GM21576 (cell line): ENCODE data around the gene FYCO1.

ENCODE experiments used
- ATAC-seq: cut with Tn5 transposase; IDR thresholded peaks from one replicate; pipeline ENCODE4 v1.9.1; 2021; ENCODE audit warnings: mild to moderate bottlenecking, moderate library complexity; ENCODE audit not compliant: unreplicated experiment

The FYCO1 gene

GRCh38 chr3:45984331-45985312 lies 11.0 kb downstream of the FYCO1 start:
- no peak for ATAC-seq

GRCh38 chr3:45983770-45984169 lies 11.9 kb downstream of the FYCO1 start:
- no peak for ATAC-seq

- ATAC-seq: no peak
These were observed 14.1 kb downstream of the FYCO1 start for GRCh38 chr3:45981346-45982074.

GRCh38 chr3:45980819-45981218 lies 14.8 kb downstream of the FYCO1 start:
- no peak for ATAC-seq

- ATAC-seq: no peak
These were observed 15.3 kb downstream of the FYCO1 start for GRCh38 chr3:45980229-45980813.

GRCh38 chr3:45979378-45979777 lies 16.2 kb downstream of the FYCO1 start:
- ATAC-seq: no peak

- no peak for ATAC-seq
These were observed 17.4 kb downstream of the FYCO1 start for GRCh38 chr3:45978006-45978761.

GRCh38 chr3:45976191-45977091 lies 19.2 kb downstream of the FYCO1 start:
- no peak for ATAC-seq

- no peak for ATAC-seq
These were observed 19.9 kb downstream of the FYCO1 start for GRCh38 chr3:45975686-45976085.

- ATAC-seq: no peak
These were observed 20.9 kb downstream of the FYCO1 start for GRCh38 chr3:45974686-45975085.

GRCh38 chr3:45972534-45973402 lies 22.9 kb downstream of the FYCO1 start:
- peak; percentile 55 for ATAC-seq

GRCh38 chr3:45969953-45970352 lies 25.7 kb downstream of the FYCO1 start:
- no peak for ATAC-seq

GRCh38 chr3:45969116-45969515 lies 26.5 kb downstream of the FYCO1 start:
- ATAC-seq: no peak

- no peak for ATAC-seq
These were observed 26.9 kb downstream of the FYCO1 start for GRCh38 chr3:45968706-45969105.

- ATAC-seq: no peak
These were observed 27.5 kb downstream of the FYCO1 start for GRCh38 chr3:45968149-45968548.

- ATAC-seq: no peak
These were observed 27.9 kb downstream of the FYCO1 start for GRCh38 chr3:45967724-45968123.

- ATAC-seq: no peak
These were observed 28.5 kb downstream of the FYCO1 start for GRCh38 chr3:45966950-45967640.

- no peak for ATAC-seq
These were observed 29.2 kb downstream of the FYCO1 start for GRCh38 chr3:45966371-45966791.
